BJ (cell line): ENCODE measurements around the gene TBC1D25. TPM values are rescaled to one million over a fixed set of nuclear protein-coding genes. Genes with fewer than 3 reads are reported as not detected.

Experiments used
- CTCF ChIA-PET: fragments of 350-600 bp; formaldehyde crosslinking; extraction: SDS; loops from one replicate; lab custom pipeline; 2021; ENCODE audit warnings: antibody characterized with exemption, inconsistent platforms; lab: Yijun Ruan, JAX
- POLR2A ChIA-PET: fragments of 300-600 bp; sonication (Branson Sonifier 250); formaldehyde crosslinking; extraction: SDS; loops from one replicate; lab custom pipeline; 2021; ENCODE audit warnings: antibody characterized with exemption; lab: Charles Lee
- DNase-seq: peaks from one replicate; pipeline ENCODE4 v3.0.0-alpha.2; 2011; ENCODE audit warnings: low read depth
- H3K27me3 ChIP-seq: 2 replicates; pipeline ENCODE4 v1.6.0; 2011; ENCODE audit warnings: low read length; ENCODE audit not compliant: control insufficient read depth, insufficient read depth
- H3K36me3 ChIP-seq: 2 replicates; pipeline ENCODE4 v1.5.1; 2011; ENCODE audit warnings: low read length; ENCODE audit not compliant: control insufficient read depth, insufficient read depth
- H3K4me3 ChIP-seq: 2 replicates; pipeline ENCODE4 v1.5.1; 2011; ENCODE audit warnings: low read depth, mild to moderate bottlenecking, control low read depth, low read length
- CTCF ChIP-seq: IDR thresholded peaks from 2 replicates; pipeline ENCODE4 v1.5.1; 2011; ENCODE audit warnings: low read depth, mild to moderate bottlenecking, control low read depth, inconsistent platforms, low read length, moderate library complexity; ENCODE audit not compliant: insufficient read depth
- polyA plus RNA-seq: library from polyadenylated mRNA; depleted of rRNA; stranded (reverse); fragments of >200 nt; gene quantifications from 2 replicates; pipeline ENCODE4 v1.2.3, GENCODE V29; 2011

Gene TBC1D25
- polyA plus RNA-seq, 1 experiment = 17.8 TPM

DNA sequence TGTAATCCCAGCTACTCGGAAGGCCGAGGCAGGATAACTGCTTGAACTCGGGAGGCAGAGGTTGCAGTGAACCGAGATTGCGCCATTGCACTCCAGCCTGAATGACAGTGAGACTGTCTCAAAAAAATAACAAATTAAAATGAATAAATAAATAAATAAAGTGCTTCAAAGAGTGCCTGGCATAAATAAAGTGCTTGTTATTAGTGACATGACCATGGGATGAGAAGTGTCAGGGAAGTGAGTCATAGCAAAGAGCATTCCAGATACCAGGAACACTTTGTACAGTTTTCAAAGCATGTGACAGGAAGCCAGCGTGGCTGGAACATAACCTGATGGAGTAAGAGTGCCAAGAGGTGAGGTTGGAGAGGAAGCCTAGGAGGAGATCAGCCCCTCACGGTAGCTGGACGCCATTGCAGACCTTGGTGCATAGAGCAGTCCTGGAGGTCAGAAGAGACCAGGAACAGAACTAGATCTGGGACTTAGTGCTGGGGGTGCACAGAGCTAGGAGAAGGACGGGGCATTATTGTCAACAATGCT, 51.8 kb downstream of the TBC1D25 start:
- no peak overlapping the region for H3K4me3 ChIP-seq
- H3K36me3 ChIP-seq = no peaks in the 10 kb centered on the region
- no peak for TF ChIP-seq CTCF
- DNase-seq = peak; percentile 34
- H3K27me3 ChIP-seq = no peaks in the 10 kb centered on the region
- POLR2A ChIA-PET = no interaction called here
- CTCF ChIA-PET = no interaction called here

- no peak for DNase-seq
- Histone ChIP-seq H3K27me3 (no peaks in the 10 kb centered on the region), H3K4me3 (no peak overlapping the region), H3K36me3 (no peaks in the 10 kb centered on the region)
- POLR2A ChIA-PET = no interaction called here
- CTCF ChIA-PET = no interaction called here
- TF ChIP-seq CTCF = no peak
These were observed 53.5 kb downstream of the TBC1D25 start for GRCh38 chrX:48592971-48593370.

DNA sequence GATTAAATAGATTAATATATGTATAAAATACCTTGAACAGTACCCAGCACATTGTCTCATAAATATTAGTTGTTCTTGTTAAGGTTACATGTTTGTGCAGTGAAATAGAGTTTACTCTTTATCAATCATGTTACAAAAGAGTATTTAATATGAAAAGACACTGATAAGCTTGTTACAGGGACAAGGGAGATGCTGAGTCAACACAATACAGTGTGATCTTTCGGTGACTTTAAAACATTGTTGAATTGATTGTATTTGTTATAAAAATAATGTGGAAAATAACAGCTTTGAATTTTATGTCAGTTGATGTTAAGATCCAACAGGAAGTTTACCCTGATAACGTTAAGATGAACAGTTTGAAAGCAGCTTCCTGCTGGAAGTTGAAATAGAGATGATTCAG, 56.4 kb downstream of the TBC1D25 start:
- ChIA-PET CTCF (no interaction called here), POLR2A (no interaction called here)
- no peak for TF ChIP-seq CTCF
- Histone ChIP-seq H3K27me3 (no peaks in the 10 kb centered on the region), H3K36me3 (peaks cover 11% of the 10 kb centered on the region), H3K4me3 (no peak overlapping the region)
- no peak for DNase-seq

GRCh38 chrX:48597353-48598264, 58.1 kb downstream of the TBC1D25 start, which contains the start of gene WDR13:
WDR13 (plus strand) TSS chrX:48597492; CDS start chrX:48597997, 505 bp downstream.
- CTCF ChIA-PET = no interaction called here
- peaks cover 18% of the 10 kb centered on the region for H3K36me3 ChIP-seq
- peak within 1 kb of the TSS; percentile 83 for H3K4me3 ChIP-seq
- no peaks in the 10 kb centered on the region for H3K27me3 ChIP-seq
- no peak for TF ChIP-seq CTCF
- DNase-seq = peak; percentile 82
- POLR2A ChIA-PET = no interaction called here

GRCh38 chrX:48598614-48599013, 59.1 kb downstream of the TBC1D25 start:
- CTCF ChIA-PET = no interaction called here
- TF ChIP-seq CTCF = no peak
- Histone ChIP-seq H3K36me3 (peaks cover 18% of the 10 kb centered on the region), H3K4me3 (peak overlapping the region; percentile 83), H3K27me3 (no peaks in the 10 kb centered on the region)
- DNase-seq = no peak
- POLR2A ChIA-PET = no interaction called here
